Neural cell (in vitro differentiated cells): ENCODE results near the gene PAPPA2.

Source experiments
- EP300 ChIP-seq: fragments of 450-650 bp; conservative IDR thresholded peaks from 2 replicates; pipeline ENCODE4 v1.6.1; 2014; ENCODE audit warnings: antibody characterized with exemption, mild to moderate bottlenecking, moderate library complexity; ENCODE audit not compliant: poor library complexity, severe bottlenecking
- EZH2 ChIP-seq: fragments of 200-600, 300-800 bp; shearing (Covaris generic), sonication (generic); IDR thresholded peaks from 2 replicates; pipeline ENCODE4 v1.6.1; 2014; ENCODE audit warnings: antibody characterized with exemption, low read length, borderline replicate concordance, mild to moderate bottlenecking; ENCODE audit not compliant: insufficient read depth, poor library complexity, severe bottlenecking
- MXI1 ChIP-seq: fragments of 450-650 bp; conservative IDR thresholded peaks from 2 replicates; pipeline ENCODE4 v1.6.1; 2014; ENCODE audit warnings: antibody characterized with exemption, mild to moderate bottlenecking; ENCODE audit not compliant: poor library complexity, severe bottlenecking
- POLR2AphosphoS5 ChIP-seq: IDR thresholded peaks from 2 replicates; pipeline ENCODE4 v1.6.1; 2012
- RAD21 ChIP-seq: fragments of 450-650 bp; conservative IDR thresholded peaks from 2 replicates; pipeline ENCODE4 v1.6.1; 2014; ENCODE audit warnings: antibody characterized with exemption, mild to moderate bottlenecking, moderate library complexity
- TAF1 ChIP-seq: IDR thresholded peaks from 2 replicates; pipeline ENCODE4 v1.6.1; 2012; ENCODE audit warnings: low read depth
- TF ChIP-seq, protein P1 (sequence below): fragments of 450-650 bp; IDR thresholded peaks from 2 replicates; pipeline ENCODE4 v1.5.1; 2014; ENCODE audit warnings: antibody characterized with exemption, mild to moderate bottlenecking, moderate library complexity; ENCODE audit not compliant: poor library complexity, severe bottlenecking
- TF ChIP-seq, protein P2 (sequence below): IDR thresholded peaks from 2 replicates; pipeline ENCODE4 v1.6.1; 2012; ENCODE audit warnings: borderline replicate concordance

DNA sequence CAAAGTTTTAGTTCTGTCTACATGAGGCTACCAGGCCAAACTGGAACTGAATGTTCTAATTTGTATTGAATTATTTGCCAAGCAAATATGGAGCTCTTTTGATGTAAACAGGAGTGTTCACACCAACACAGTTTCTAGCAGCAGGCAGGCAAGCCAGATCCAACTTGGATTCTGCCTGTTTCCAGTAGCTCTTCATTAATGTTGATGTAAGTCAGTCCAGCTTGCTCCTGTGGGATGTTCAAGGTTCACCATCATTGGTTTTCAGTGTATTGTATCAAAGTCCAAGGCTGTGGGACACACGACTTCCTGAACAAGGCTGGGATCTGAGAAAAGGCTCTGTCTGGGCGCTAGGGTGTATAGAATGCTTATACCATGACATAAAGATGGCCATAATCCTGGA lies 68.1 kb downstream of the PAPPA2 start:
- TF ChIP-seq EP300 (no peak), EZH2 (no peak), TAF1 (no peak), POLR2AphosphoS5 (no peak), RAD21 (no peak), MXI1 (no peak)
- TF ChIP-seq, protein P1, sequence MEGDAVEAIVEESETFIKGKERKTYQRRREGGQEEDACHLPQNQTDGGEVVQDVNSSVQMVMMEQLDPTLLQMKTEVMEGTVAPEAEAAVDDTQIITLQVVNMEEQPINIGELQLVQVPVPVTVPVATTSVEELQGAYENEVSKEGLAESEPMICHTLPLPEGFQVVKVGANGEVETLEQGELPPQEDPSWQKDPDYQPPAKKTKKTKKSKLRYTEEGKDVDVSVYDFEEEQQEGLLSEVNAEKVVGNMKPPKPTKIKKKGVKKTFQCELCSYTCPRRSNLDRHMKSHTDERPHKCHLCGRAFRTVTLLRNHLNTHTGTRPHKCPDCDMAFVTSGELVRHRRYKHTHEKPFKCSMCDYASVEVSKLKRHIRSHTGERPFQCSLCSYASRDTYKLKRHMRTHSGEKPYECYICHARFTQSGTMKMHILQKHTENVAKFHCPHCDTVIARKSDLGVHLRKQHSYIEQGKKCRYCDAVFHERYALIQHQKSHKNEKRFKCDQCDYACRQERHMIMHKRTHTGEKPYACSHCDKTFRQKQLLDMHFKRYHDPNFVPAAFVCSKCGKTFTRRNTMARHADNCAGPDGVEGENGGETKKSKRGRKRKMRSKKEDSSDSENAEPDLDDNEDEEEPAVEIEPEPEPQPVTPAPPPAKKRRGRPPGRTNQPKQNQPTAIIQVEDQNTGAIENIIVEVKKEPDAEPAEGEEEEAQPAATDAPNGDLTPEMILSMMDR, result no peak
- TF ChIP-seq, protein P2, sequence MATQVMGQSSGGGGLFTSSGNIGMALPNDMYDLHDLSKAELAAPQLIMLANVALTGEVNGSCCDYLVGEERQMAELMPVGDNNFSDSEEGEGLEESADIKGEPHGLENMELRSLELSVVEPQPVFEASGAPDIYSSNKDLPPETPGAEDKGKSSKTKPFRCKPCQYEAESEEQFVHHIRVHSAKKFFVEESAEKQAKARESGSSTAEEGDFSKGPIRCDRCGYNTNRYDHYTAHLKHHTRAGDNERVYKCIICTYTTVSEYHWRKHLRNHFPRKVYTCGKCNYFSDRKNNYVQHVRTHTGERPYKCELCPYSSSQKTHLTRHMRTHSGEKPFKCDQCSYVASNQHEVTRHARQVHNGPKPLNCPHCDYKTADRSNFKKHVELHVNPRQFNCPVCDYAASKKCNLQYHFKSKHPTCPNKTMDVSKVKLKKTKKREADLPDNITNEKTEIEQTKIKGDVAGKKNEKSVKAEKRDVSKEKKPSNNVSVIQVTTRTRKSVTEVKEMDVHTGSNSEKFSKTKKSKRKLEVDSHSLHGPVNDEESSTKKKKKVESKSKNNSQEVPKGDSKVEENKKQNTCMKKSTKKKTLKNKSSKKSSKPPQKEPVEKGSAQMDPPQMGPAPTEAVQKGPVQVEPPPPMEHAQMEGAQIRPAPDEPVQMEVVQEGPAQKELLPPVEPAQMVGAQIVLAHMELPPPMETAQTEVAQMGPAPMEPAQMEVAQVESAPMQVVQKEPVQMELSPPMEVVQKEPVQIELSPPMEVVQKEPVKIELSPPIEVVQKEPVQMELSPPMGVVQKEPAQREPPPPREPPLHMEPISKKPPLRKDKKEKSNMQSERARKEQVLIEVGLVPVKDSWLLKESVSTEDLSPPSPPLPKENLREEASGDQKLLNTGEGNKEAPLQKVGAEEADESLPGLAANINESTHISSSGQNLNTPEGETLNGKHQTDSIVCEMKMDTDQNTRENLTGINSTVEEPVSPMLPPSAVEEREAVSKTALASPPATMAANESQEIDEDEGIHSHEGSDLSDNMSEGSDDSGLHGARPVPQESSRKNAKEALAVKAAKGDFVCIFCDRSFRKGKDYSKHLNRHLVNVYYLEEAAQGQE, result no peak
